SK-N-SH treated with all-trans-retinoic acid at 6 μM for 48 hours (cell line): ENCODE data around the gene CYP19A1.

Experiments used
- ATAC-seq: fragments of 200-7000 bp; cut with Tn5 transposase; 3 replicates; pipeline ENCODE4 v1.9.1; 2020; ENCODE audit warnings: mild to moderate bottlenecking, moderate library complexity
- BACH2 ChIP-seq: fragments of 250-450 bp; sonication (Bioruptor Pico); IDR thresholded peaks from 2 replicates; pipeline ENCODE4 v1.9.0; 2021; ENCODE audit warnings: mild to moderate bottlenecking, borderline replicate concordance
- CREB5 ChIP-seq: fragments of 250-450 bp; sonication (Bioruptor Pico); IDR thresholded peaks from 2 replicates; pipeline ENCODE4 v1.5.1; 2020; ENCODE audit warnings: low read depth, mild to moderate bottlenecking, moderate library complexity
- CSDC2 ChIP-seq: fragments of 250-450 bp; sonication (Bioruptor Pico); IDR thresholded peaks from 2 replicates; pipeline ENCODE4 v1.5.0; 2020; ENCODE audit warnings: mild to moderate bottlenecking, moderate library complexity
- CSRNP3 ChIP-seq: fragments of 250-450 bp; sonication (Bioruptor Pico); IDR thresholded peaks from 2 replicates; pipeline ENCODE4 v1.5.1; 2021; ENCODE audit warnings: mild to moderate bottlenecking, moderate library complexity
- ESRRG ChIP-seq: fragments of 250-450 bp; sonication (Bioruptor Pico); IDR thresholded peaks from 2 replicates; pipeline ENCODE4 v1.6.1; 2021; ENCODE audit warnings: mild to moderate bottlenecking
- PATZ1 ChIP-seq: fragments of 250-450 bp; sonication (Bioruptor Pico); IDR thresholded peaks from 2 replicates; pipeline ENCODE4 v1.8.0; 2020; ENCODE audit warnings: mild to moderate bottlenecking, moderate library complexity, borderline replicate concordance
- PPARA ChIP-seq: fragments of 250-450 bp; sonication (Bioruptor Pico); IDR thresholded peaks from 2 replicates; pipeline ENCODE4 v1.5.0; 2020; ENCODE audit warnings: mild to moderate bottlenecking, borderline replicate concordance
- SNAI2 ChIP-seq: fragments of 250-450 bp; sonication (Bioruptor Pico); IDR thresholded peaks from 2 replicates; pipeline ENCODE4 v1.5.0; 2020; ENCODE audit warnings: mild to moderate bottlenecking, moderate library complexity
- ZC3H10 ChIP-seq: fragments of 250-450 bp; sonication (Bioruptor Pico); IDR thresholded peaks from 2 replicates; pipeline ENCODE4 v1.5.1; 2021; ENCODE audit warnings: mild to moderate bottlenecking, moderate library complexity
- ZFP3 ChIP-seq: fragments of 250-450 bp; sonication (Bioruptor Pico); IDR thresholded peaks from 2 replicates; pipeline ENCODE4 v1.5.0; 2020; ENCODE audit warnings: mild to moderate bottlenecking, moderate library complexity
- ZFP30 ChIP-seq: fragments of 450-650 bp; formaldehyde crosslinking; IDR thresholded peaks from 2 replicates; pipeline ENCODE4 v1.5.0; 2022; ENCODE audit warnings: mild to moderate bottlenecking, moderate library complexity
- ZNF565 ChIP-seq: fragments of 450-650 bp; formaldehyde crosslinking; conservative IDR thresholded peaks from 2 replicates; pipeline ENCODE4 v1.5.0; 2020; ENCODE audit warnings: low read depth, mild to moderate bottlenecking, moderate library complexity
- ZNF70 ChIP-seq: fragments of 450-650 bp; formaldehyde crosslinking; IDR thresholded peaks from 2 replicates; pipeline ENCODE4 v1.5.0; 2020; ENCODE audit warnings: mild to moderate bottlenecking, moderate library complexity
- ZNF8 ChIP-seq: fragments of 450-650 bp; formaldehyde crosslinking; IDR thresholded peaks from 2 replicates; pipeline ENCODE4 v1.5.0; 2020; ENCODE audit warnings: mild to moderate bottlenecking, moderate library complexity
- TF ChIP-seq, protein P1 (sequence below): fragments of 250-450 bp; sonication (Bioruptor Pico); IDR thresholded peaks from 2 replicates; pipeline ENCODE4 v1.5.0; 2020; ENCODE audit warnings: mild to moderate bottlenecking, moderate library complexity
- TF ChIP-seq, protein P2 (sequence below): fragments of 250-450 bp; sonication (Bioruptor Pico); IDR thresholded peaks from 2 replicates; pipeline ENCODE4 v1.8.0; 2021; ENCODE audit warnings: low read depth, mild to moderate bottlenecking, moderate library complexity, borderline replicate concordance

Gene CYP19A1

DNA sequence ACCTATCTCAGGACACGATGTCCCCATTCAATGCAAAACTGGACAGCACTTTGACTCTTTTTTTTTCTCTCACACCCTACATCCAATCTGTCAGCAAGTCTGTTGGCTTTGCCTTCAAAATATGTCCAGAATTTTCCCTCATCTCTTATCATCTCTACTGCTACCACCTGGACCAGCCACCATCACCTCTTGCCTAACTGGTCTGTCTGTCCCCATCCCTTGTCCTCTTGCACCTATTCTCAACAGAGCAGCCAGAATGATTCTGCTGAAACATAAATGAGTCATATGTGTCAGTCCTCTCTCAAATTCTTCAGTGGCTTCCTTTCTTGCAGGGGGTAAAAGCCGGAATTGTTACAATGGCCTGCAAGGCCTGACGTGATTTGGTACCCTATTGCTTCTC lies 105.8 kb downstream of the CYP19A1 start:
- no peak for ATAC-seq
- TF ChIP-seq ZNF8 (CRISPR knock-in tag) (no peak), ZFP30 (CRISPR knock-in tag) (no peak), ZNF565 (CRISPR knock-in tag) (no peak), CREB5 (CRISPR knock-in tag) (no peak), ESRRG (CRISPR knock-in tag) (no peak), BACH2 (CRISPR knock-in tag) (no peak), CSRNP3 (CRISPR knock-in tag) (no peak), ZFP3 (CRISPR knock-in tag) (no peak), SNAI2 (CRISPR knock-in tag) (no peak), CSDC2 (CRISPR knock-in tag) (no peak), PATZ1 (CRISPR knock-in tag) (no peak), ZNF70 (CRISPR knock-in tag) (no peak), ZC3H10 (CRISPR knock-in tag) (no peak), PPARA (no peak)
- TF ChIP-seq, protein P1, sequence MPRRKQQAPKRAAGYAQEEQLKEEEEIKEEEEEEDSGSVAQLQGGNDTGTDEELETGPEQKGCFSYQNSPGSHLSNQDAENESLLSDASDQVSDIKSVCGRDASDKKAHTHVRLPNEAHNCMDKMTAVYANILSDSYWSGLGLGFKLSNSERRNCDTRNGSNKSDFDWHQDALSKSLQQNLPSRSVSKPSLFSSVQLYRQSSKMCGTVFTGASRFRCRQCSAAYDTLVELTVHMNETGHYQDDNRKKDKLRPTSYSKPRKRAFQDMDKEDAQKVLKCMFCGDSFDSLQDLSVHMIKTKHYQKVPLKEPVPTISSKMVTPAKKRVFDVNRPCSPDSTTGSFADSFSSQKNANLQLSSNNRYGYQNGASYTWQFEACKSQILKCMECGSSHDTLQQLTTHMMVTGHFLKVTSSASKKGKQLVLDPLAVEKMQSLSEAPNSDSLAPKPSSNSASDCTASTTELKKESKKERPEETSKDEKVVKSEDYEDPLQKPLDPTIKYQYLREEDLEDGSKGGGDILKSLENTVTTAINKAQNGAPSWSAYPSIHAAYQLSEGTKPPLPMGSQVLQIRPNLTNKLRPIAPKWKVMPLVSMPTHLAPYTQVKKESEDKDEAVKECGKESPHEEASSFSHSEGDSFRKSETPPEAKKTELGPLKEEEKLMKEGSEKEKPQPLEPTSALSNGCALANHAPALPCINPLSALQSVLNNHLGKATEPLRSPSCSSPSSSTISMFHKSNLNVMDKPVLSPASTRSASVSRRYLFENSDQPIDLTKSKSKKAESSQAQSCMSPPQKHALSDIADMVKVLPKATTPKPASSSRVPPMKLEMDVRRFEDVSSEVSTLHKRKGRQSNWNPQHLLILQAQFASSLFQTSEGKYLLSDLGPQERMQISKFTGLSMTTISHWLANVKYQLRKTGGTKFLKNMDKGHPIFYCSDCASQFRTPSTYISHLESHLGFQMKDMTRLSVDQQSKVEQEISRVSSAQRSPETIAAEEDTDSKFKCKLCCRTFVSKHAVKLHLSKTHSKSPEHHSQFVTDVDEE (CRISPR knock-in tag) = no peak
- TF ChIP-seq, protein P2, sequence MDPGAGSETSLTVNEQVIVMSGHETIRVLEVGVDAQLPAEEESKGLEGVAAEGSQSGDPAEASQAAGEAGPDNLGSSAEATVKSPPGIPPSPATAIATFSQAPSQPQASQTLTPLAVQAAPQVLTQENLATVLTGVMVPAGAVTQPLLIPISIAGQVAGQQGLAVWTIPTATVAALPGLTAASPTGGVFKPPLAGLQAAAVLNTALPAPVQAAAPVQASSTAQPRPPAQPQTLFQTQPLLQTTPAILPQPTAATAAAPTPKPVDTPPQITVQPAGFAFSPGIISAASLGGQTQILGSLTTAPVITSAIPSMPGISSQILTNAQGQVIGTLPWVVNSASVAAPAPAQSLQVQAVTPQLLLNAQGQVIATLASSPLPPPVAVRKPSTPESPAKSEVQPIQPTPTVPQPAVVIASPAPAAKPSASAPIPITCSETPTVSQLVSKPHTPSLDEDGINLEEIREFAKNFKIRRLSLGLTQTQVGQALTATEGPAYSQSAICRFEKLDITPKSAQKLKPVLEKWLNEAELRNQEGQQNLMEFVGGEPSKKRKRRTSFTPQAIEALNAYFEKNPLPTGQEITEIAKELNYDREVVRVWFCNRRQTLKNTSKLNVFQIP (CRISPR knock-in tag) = no peak
- TF ChIP-seq, all 23 proteins: peak for 0

- ATAC-seq = peak; percentile 61; the same call in 2 of the 3 replicates
Measured at GRCh38 chr15:51229907-51230330, 108.5 kb downstream of the CYP19A1 start.

More at GRCh38 chr15:51229907-51230330, 108.5 kb downstream of the CYP19A1 start:
- TF ChIP-seq BACH2 (CRISPR knock-in tag) (no peak), CSDC2 (CRISPR knock-in tag) (no peak), PATZ1 (CRISPR knock-in tag) (no peak)
- TF ChIP-seq, protein P2 (CRISPR knock-in tag) = no peak
